ENCODE results near the gene SPON1.

The SPON1 gene

DNA sequence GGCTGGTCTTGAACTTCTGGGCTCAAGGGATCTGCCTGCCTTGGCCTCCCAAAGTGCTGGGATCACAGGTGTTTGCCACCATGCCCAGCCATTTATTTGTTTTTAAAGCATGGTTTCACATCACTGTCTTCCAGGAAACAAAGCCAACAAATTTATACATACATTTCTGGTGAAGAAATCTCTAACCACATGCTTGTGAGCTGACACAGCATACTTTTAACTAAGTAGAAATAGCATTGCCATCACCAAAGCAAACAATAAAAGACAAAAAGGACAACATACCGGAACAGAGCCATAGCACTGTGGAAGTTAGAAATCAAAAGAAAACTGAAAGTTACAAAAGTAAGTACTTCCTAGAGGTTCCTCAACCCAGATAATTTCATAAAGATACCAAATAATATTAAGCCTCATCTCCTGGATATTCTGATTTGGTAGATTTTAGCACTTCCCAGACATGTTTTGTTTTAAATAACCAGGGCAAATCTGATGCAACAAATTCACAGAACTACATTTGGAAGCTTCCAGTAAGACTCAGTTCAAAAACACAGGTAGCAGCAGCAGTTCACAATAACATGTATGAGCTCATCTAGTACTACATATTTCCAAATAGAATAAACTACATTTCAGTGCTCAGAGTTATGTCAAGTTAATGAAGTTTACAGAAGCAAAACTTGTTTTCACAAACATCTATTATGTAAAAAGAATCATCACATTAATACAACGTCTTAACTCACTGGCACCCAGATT lies 325.8 kb downstream of the SPON1 start:
- H3K4me3 ChIP-seq (replicated peaks in 1 of 2; ENCODE audit: low read depth in 2 of 2, low read length in 2 of 2), result peak overlapping the region in 1 of 2 donors; percentile 11
- TF ChIP-seq, protein P1, sequence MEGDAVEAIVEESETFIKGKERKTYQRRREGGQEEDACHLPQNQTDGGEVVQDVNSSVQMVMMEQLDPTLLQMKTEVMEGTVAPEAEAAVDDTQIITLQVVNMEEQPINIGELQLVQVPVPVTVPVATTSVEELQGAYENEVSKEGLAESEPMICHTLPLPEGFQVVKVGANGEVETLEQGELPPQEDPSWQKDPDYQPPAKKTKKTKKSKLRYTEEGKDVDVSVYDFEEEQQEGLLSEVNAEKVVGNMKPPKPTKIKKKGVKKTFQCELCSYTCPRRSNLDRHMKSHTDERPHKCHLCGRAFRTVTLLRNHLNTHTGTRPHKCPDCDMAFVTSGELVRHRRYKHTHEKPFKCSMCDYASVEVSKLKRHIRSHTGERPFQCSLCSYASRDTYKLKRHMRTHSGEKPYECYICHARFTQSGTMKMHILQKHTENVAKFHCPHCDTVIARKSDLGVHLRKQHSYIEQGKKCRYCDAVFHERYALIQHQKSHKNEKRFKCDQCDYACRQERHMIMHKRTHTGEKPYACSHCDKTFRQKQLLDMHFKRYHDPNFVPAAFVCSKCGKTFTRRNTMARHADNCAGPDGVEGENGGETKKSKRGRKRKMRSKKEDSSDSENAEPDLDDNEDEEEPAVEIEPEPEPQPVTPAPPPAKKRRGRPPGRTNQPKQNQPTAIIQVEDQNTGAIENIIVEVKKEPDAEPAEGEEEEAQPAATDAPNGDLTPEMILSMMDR (IDR thresholded peaks at IDR 0.05; ENCODE audit: low read depth, low read length), result no peak
- peak; percentile 81 to 91 for DNase-seq (ENCODE audit: low read depth in 2 of 2)

DNA sequence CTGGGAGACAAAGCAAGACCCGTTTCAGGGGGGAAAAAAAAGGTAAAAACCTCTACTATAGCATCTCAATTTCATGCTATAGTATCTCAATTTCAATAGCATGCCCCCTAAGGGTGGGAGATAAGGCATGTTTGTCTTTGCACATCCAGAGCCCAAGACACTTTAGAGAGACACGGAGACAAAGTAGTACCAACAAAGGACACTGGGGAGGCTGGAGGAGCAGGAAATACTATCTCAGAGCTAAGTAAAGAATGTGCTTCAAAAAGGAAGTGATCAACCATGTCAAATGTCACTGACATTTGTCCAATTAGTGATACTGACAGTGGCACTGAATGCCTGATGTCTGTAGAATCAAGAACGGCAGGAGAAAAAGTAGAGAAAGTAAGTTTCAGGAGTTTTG lies 327.9 kb downstream of the SPON1 start:
- no peak for DNase-seq (ENCODE audit: low read depth in 2 of 2)

DNA sequence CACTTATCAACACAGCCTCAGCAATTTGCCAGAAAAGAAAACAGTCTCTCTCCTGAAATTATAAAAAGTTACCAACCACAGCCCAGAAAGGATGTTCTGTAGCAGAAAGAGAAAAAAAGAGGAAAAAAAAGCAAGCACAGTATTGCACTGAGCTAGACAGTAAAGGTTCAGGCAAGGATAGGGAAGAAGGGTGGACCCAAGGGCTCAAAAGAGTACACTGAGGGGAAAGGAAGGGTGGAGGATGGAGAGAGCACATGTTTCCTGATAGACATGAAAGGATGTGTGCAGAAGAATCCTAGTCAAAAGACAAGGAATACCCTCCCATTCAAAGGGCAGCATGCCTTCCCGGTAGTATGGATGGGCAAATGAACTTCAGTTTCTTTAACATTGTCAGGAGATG lies 337.4 kb downstream of the SPON1 start:
- no peak overlapping the region for H3K4me3 ChIP-seq (replicated peaks in 1 of 2; ENCODE audit: low read depth in 2 of 2, low read length in 2 of 2)
- TF ChIP-seq, protein P1 (IDR thresholded peaks at IDR 0.05; ENCODE audit: low read depth, low read length), result no peak
- DNase-seq (ENCODE audit: low read depth in 2 of 2), result no peak

More for the DNA sequence above, 327.9 kb downstream of the SPON1 start:
- TF ChIP-seq, protein P1 (IDR thresholded peaks at IDR 0.05; ENCODE audit: low read depth, low read length), result no peak
- H3K4me3 ChIP-seq (replicated peaks in 1 of 2; ENCODE audit: low read depth in 2 of 2, low read length in 2 of 2), result no peak overlapping the region

DNA sequence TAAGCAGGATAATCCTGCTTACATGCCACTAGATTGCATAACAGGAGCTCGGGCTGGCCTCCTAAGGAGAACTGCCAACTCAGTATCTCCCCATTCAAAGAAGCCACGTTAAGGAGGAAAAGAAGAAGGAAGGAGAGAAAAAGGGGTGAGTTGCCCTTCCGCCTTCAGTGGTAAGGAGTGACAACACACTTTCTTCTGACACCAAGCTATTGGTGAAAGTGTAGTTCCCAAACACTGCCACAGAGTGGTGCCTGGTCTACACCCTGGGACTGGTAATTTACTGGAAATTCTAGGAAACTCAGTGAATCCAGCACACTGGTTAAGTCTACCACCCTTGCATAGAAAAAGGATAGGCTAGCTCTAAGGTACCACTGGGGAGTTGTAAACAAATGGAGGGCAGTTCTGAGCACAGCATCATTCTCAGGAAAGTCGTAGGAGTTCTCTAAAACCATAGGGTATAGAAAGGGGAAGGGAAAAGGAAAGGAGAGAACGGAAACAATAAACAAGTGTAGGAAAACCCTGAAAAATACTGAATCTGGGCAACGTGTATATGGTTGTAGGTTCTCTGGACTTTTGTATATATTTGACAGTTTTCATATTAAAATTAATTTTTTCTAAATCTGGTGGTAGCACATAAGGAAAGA lies 338.3 kb downstream of the SPON1 start:
- TF ChIP-seq, protein P1 (IDR thresholded peaks at IDR 0.05; ENCODE audit: low read depth, low read length), result peak; percentile 89
- no peak overlapping the region for H3K4me3 ChIP-seq (replicated peaks in 1 of 2; ENCODE audit: low read depth in 2 of 2, low read length in 2 of 2)
- DNase-seq (ENCODE audit: low read depth in 2 of 2), result peak; percentile 86 to 89

DNA sequence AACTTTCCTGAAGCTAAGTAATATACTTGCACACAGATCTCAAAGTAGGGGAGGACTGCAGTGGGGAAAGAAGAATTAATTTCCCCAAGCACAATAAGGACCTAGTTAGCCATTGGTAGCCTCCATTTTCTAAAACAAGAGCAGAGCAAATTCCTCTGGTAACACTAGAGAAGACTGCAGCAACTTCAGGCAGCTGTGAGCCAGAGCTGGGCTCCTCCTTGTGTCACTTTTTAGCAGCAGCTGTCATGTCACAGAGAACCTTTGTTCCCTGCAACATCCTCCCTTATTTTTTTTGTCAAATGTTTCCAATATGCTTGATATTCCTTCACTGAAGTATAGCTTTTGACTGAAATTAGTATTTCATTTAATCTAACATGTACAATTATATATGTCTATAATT lies 342.1 kb downstream of the SPON1 start:
- TF ChIP-seq, protein P1 (IDR thresholded peaks at IDR 0.05; ENCODE audit: low read depth, low read length), result no peak
- H3K4me3 ChIP-seq (replicated peaks in 1 of 2; ENCODE audit: low read depth in 2 of 2, low read length in 2 of 2), result no peak overlapping the region
- DNase-seq (ENCODE audit: low read depth in 2 of 2), result no peak

DNA sequence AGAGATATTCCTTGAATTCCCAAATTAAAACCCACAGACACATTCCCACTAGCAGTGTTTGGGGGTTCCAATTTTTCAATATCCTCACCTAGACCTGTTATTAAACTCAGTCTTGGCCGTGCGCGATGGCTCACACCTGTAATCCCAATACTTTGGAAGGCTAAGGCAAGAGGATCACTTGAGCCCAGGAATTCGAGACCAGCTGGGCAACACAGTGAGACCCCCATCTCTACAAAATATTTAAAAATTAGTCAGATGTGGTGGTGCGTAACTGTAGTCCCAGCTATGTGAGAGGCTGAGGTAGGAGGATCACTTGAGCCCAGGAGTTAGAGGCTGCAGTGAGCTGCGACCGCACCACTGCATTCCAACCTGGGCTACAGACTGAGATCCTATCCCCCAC lies 343.1 kb downstream of the SPON1 start:
- TF ChIP-seq, protein P1 (IDR thresholded peaks at IDR 0.05; ENCODE audit: low read depth, low read length), result no peak
- no peak overlapping the region for H3K4me3 ChIP-seq (replicated peaks in 1 of 2; ENCODE audit: low read depth in 2 of 2, low read length in 2 of 2)
- DNase-seq (ENCODE audit: low read depth in 2 of 2), result no peak

Data from cardiac fibroblast (primary cell).